HepG2 (cell line): ENCODE measurements around the gene FLT3LG. TPM values are rescaled to one million over a fixed set of nuclear protein-coding genes. Genes with fewer than 3 reads are reported as not detected.

Experiments
- BRD4 ChIP-seq: sonication (generic); formaldehyde crosslinking; IDR thresholded peaks from 2 replicates; pipeline ENCODE4 v1.4.0; 2020; ENCODE audit warnings: missing genetic modification reagents
- CAMTA2 ChIP-seq: sonication (generic); formaldehyde crosslinking; IDR thresholded peaks from 2 replicates; pipeline ENCODE4 v1.4.0; 2020; ENCODE audit warnings: mild to moderate bottlenecking, missing genetic modification reagents, borderline replicate concordance
- FOXO4 ChIP-seq: sonication (generic); formaldehyde crosslinking; conservative IDR thresholded peaks from 2 replicates; pipeline ENCODE4 v1.8.1; 2023; ENCODE audit warnings: missing genetic modification reagents
- PHB2 ChIP-seq: fragments of 450-650 bp; IDR thresholded peaks from 2 replicates; pipeline ENCODE4 v1.6.1; 2018; ENCODE audit not compliant: partially characterized antibody
- SOX5 ChIP-seq: IDR thresholded peaks from 2 replicates; pipeline ENCODE4 v1.6.1; 2016; ENCODE audit warnings: borderline replicate concordance
- STAT5B ChIP-seq: sonication (generic); formaldehyde crosslinking; IDR thresholded peaks from 2 replicates; pipeline ENCODE4 v1.4.0; 2020; ENCODE audit warnings: missing genetic modification reagents
- TGIF2 ChIP-seq: IDR thresholded peaks from 2 replicates; pipeline ENCODE4 v1.6.1; 2016; ENCODE audit warnings: control low read depth, missing compliant biosample characterization
- TOPORS ChIP-seq: sonication (generic); formaldehyde crosslinking; IDR thresholded peaks from 2 replicates; pipeline ENCODE4 v1.8.0; 2023; ENCODE audit warnings: mild to moderate bottlenecking, missing genetic modification reagents
- XRCC5 ChIP-seq: fragments of 200-400 bp; formaldehyde crosslinking; optimal IDR thresholded peaks from 2 replicates; pipeline ENCODE3; 2017; ENCODE audit warnings: mild to moderate bottlenecking, low read length
- ZBTB3 ChIP-seq: sonication (generic); formaldehyde crosslinking; IDR thresholded peaks from 2 replicates; pipeline ENCODE4 v1.4.0; 2020; ENCODE audit warnings: low read depth, mild to moderate bottlenecking, moderate library complexity, missing genetic modification reagents, borderline replicate concordance
- ZNF383 ChIP-seq: sonication (generic); formaldehyde crosslinking; IDR thresholded peaks from 2 replicates; pipeline ENCODE4 v1.4.0; 2020; ENCODE audit warnings: missing genetic modification reagents, mild to moderate bottlenecking, borderline replicate concordance
- ZNF574 ChIP-seq: sonication (generic); formaldehyde crosslinking; IDR thresholded peaks from 2 replicates; pipeline ENCODE4 v1.4.0; 2020; ENCODE audit warnings: missing genetic modification reagents
- ZNF629 ChIP-seq: sonication (generic); formaldehyde crosslinking; conservative IDR thresholded peaks from 2 replicates; pipeline ENCODE4 v1.5.0; 2020; ENCODE audit warnings: missing genetic modification reagents
- ZNF687 ChIP-seq: sonication (generic); formaldehyde crosslinking; IDR thresholded peaks from 2 replicates; pipeline ENCODE4 v1.5.1; 2020; ENCODE audit warnings: mild to moderate bottlenecking, missing genetic modification reagents, moderate library complexity
- polyA plus RNA-seq, 8 experiments: library from polyadenylated mRNA; depleted of rRNA in 3 of 8; stranded (reverse) in 7 of 8; unstranded in 1 of 8; fragments of >200 nt; fragmentation: Illumina TruSeq in 4 of 8; extraction: Trizol in 4 of 8; gene quantifications; 2 replicates each; pipeline versions ENCODE4 v1.2.1 to v1.2.3, GENCODE V29; 2011 to 2016; ENCODE audit warnings: low read depth in 4 of 8, missing spikeins in 1 of 8, mixed read lengths in 1 of 8; ENCODE audit not compliant: insufficient read depth in 1 of 8
- total RNA-seq, 5 experiments: library from RNA; depleted of rRNA; stranded (reverse); fragments of >200 nt; fragmentation: Illumina TruSeq; extraction: Trizol; gene quantifications; 2 replicates each; pipeline ENCODE4 v1.2.3, GENCODE V29; 2016; ENCODE audit warnings: low read depth in 1 of 5
- TF ChIP-seq, protein P1 (sequence below): sonication (generic); formaldehyde crosslinking; IDR thresholded peaks from 2 replicates; pipeline ENCODE4 v1.4.0; 2020; ENCODE audit warnings: mild to moderate bottlenecking, missing genetic modification reagents

FLT3LG gene
- total and polyA plus RNA-seq, 2 of the 13 experiments (the other 11 are each of a cell fraction or from before 2014, with no cell fraction given) = 1.5 to 2.6 TPM

DNA sequence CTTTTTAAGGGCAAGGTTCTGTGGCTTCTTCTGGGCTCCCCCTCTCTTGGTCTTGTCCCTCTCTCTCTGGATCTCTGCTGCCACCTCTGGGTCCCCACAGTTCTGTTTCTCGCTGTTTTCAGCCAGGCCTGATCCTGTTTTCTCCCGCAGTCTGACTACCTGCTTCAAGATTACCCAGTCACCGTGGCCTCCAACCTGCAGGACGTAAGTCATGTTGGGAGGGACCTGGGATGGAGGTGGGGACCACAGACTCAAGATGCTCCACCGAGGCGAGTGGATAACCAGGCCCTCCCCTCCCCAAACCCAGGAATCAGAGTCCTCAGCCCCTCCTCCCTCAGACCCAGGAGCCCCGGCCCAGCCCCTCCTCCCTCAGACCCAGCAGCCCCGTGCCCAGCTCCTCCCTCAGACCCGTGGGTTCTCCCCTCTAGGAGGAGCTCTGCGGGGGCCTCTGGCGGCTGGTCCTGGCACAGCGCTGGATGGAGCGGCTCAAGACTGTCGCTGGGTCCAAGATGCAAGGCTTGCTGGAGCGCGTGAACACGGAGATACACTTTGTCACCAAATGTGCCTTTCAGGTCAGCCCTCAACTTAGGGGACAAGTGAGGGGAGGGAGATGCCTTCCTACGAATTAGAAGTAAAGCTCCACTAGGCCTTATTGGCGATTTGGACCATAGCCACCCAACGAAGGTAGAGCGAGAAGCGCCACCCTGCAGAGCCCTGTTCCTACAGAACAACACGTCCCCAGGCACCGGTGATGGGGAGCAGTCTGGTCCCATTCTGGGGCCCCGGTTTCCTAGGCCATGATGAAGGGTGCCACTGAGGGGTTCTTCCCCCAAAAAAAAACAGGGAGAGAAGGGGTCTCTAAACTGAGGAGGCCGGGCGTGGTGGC, 2.2 kb downstream of the FLT3LG start (continued):
- TF ChIP-seq TOPORS (CRISPR knock-in tag) (no peak), SOX5 (no peak), BRD4 (CRISPR knock-in tag) (no peak), FOXO4 (CRISPR knock-in tag) (no peak), TGIF2 (CRISPR knock-in tag) (no peak), ZNF383 (CRISPR knock-in tag) (no peak), XRCC5 (peak; percentile 85), PHB2 (no peak), ZBTB3 (CRISPR knock-in tag) (no peak), CAMTA2 (CRISPR knock-in tag) (no peak), ZNF574 (CRISPR knock-in tag) (peak; percentile 74), ZNF629 (CRISPR knock-in tag) (no peak), STAT5B (CRISPR knock-in tag) (no peak), ZNF687 (CRISPR knock-in tag) (peak; percentile 60)
- TF ChIP-seq, protein P1, sequence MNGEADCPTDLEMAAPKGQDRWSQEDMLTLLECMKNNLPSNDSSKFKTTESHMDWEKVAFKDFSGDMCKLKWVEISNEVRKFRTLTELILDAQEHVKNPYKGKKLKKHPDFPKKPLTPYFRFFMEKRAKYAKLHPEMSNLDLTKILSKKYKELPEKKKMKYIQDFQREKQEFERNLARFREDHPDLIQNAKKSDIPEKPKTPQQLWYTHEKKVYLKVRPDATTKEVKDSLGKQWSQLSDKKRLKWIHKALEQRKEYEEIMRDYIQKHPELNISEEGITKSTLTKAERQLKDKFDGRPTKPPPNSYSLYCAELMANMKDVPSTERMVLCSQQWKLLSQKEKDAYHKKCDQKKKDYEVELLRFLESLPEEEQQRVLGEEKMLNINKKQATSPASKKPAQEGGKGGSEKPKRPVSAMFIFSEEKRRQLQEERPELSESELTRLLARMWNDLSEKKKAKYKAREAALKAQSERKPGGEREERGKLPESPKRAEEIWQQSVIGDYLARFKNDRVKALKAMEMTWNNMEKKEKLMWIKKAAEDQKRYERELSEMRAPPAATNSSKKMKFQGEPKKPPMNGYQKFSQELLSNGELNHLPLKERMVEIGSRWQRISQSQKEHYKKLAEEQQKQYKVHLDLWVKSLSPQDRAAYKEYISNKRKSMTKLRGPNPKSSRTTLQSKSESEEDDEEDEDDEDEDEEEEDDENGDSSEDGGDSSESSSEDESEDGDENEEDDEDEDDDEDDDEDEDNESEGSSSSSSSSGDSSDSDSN = no peak
